NCI-H82 treated with DMSO at 0.1 percent for 48 hours (cell line): ENCODE results near the gene GBA3.

Source experiments
- DNase-seq: peaks from one replicate; lab custom pipeline; 2025; ENCODE audit not compliant: unreplicated experiment; lab: John Stamatoyannopoulos, UW

The GBA3 gene

GRCh38 chr4:22780317-22780716, 87.6 kb downstream of the GBA3 start:
- no peak for DNase-seq

- DNase-seq = no peak
These were observed 88.1 kb downstream of the GBA3 start for GRCh38 chr4:22780797-22781196.

GRCh38 chr4:22787753-22788375, 95.1 kb downstream of the GBA3 start:
- DNase-seq = no peak

- no peak for DNase-seq
These were observed 97.9 kb downstream of the GBA3 start for GRCh38 chr4:22790631-22791030.

- no peak for DNase-seq
These were observed 102.0 kb downstream of the GBA3 start for GRCh38 chr4:22794732-22795131.

- DNase-seq = no peak
These were observed 108.7 kb downstream of the GBA3 start for GRCh38 chr4:22801391-22801790.

- DNase-seq = no peak
These were observed 110.1 kb downstream of the GBA3 start for GRCh38 chr4:22802876-22803275.

GRCh38 chr4:22803512-22803911, 110.8 kb downstream of the GBA3 start:
- no peak for DNase-seq

- DNase-seq = no peak
These were observed 122.2 kb downstream of the GBA3 start for GRCh38 chr4:22814906-22815305.

- DNase-seq = no peak
These were observed 131.4 kb downstream of the GBA3 start for GRCh38 chr4:22824091-22824490.

GRCh38 chr4:22842360-22843018, 149.8 kb downstream of the GBA3 start:
- no peak for DNase-seq

- DNase-seq = no peak
These were observed 155.6 kb downstream of the GBA3 start for GRCh38 chr4:22848332-22848731.

- no peak for DNase-seq
These were observed 157.3 kb downstream of the GBA3 start for GRCh38 chr4:22850055-22850454.

GRCh38 chr4:22850630-22851029, 157.9 kb downstream of the GBA3 start:
- DNase-seq = no peak

- no peak for DNase-seq
These were observed 164.7 kb downstream of the GBA3 start for GRCh38 chr4:22857411-22857810.

- DNase-seq = no peak
These were observed 166.6 kb downstream of the GBA3 start for GRCh38 chr4:22859318-22859717.
